HG03442 (cell line): ENCODE measurements around the gene C1QTNF12.

ENCODE experiments used
- ATAC-seq: cut with Tn5 transposase; IDR thresholded peaks from one replicate; pipeline ENCODE4 v1.9.1; 2021; ENCODE audit warnings: mild to moderate bottlenecking, moderate library complexity; ENCODE audit not compliant: unreplicated experiment

The C1QTNF12 gene

GRCh38 chr1:1215080-1215676 lies 31.3 kb downstream of the C1QTNF12 start:
- ATAC-seq = no peak

- no peak for ATAC-seq
These were observed 32.9 kb downstream of the C1QTNF12 start, which contains the start of gene TNFRSF4 for GRCh38 chr1:1213345-1214265. Gene TNFRSF4, minus strand, starts transcription at chr1:1214153. Its CDS starts 26 bp downstream, at chr1:1214127.

GRCh38 chr1:1212780-1213344 lies 33.7 kb downstream of the C1QTNF12 start:
- ATAC-seq = no peak

GRCh38 chr1:1211541-1212441 lies 34.7 kb downstream of the C1QTNF12 start:
- no peak for ATAC-seq

- no peak for ATAC-seq
These were observed 35.6 kb downstream of the C1QTNF12 start for GRCh38 chr1:1210726-1211540.

GRCh38 chr1:1208713-1209433 lies 37.6 kb downstream of the C1QTNF12 start:
- no peak for ATAC-seq

- no peak for ATAC-seq
These were observed 39.0 kb downstream of the C1QTNF12 start for GRCh38 chr1:1207571-1207892.

GRCh38 chr1:1206966-1207531 lies 39.5 kb downstream of the C1QTNF12 start:
- ATAC-seq = no peak

- ATAC-seq = no peak
These were observed 40.1 kb downstream of the C1QTNF12 start, which contains the start of gene TNFRSF18 for GRCh38 chr1:1206376-1206965. Gene TNFRSF18, minus strand, starts transcription at chr1:1206592. Its CDS starts 21 bp downstream, at chr1:1206571.

GRCh38 chr1:1205769-1206375 lies 40.6 kb downstream of the C1QTNF12 start:
- no peak for ATAC-seq

- no peak for ATAC-seq
These were observed 41.3 kb downstream of the C1QTNF12 start for GRCh38 chr1:1204998-1205768.

GRCh38 chr1:1204425-1204920 lies 42.0 kb downstream of the C1QTNF12 start:
- no peak for ATAC-seq

- no peak for ATAC-seq
These were observed 42.7 kb downstream of the C1QTNF12 start for GRCh38 chr1:1203561-1204424.

GRCh38 chr1:1202831-1203560 lies 43.5 kb downstream of the C1QTNF12 start:
- no peak for ATAC-seq
